HepG2 (cell line): ENCODE data around the gene CTXN1. TPM values are rescaled to one million over a fixed set of nuclear protein-coding genes. Genes with fewer than 3 reads are reported as not detected.

Experiments used
- ATF4 ChIP-seq, 2 experiments: fragments of 450-650 bp in 1 of 2; sonication (generic) in 1 of 2; formaldehyde crosslinking; IDR thresholded peaks; 2 replicates each; pipeline versions ENCODE4 v1.5.0 to v1.8.0; 2020 to 2022; ENCODE audit warnings: mild to moderate bottlenecking in 1 of 2, missing genetic modification reagents in 1 of 2
- CREB3 ChIP-seq: sonication (generic); formaldehyde crosslinking; IDR thresholded peaks from 2 replicates; pipeline ENCODE4 v1.5.0; 2020; ENCODE audit warnings: missing genetic modification reagents
- KAT2B ChIP-seq: fragments of 150-350 bp; IDR thresholded peaks from 2 replicates; pipeline ENCODE4 v1.6.1; 2014; ENCODE audit warnings: low read depth, low read length, borderline replicate concordance
- NFKB2 ChIP-seq: sonication (generic); formaldehyde crosslinking; IDR thresholded peaks from 2 replicates; pipeline ENCODE4 v1.4.0; 2020; ENCODE audit warnings: missing genetic modification reagents, borderline replicate concordance
- RBFOX2 ChIP-seq: fragments of 200-400 bp; formaldehyde crosslinking; IDR thresholded peaks from 2 replicates; pipeline ENCODE4 v1.6.1; 2017; ENCODE audit warnings: low read depth, mild to moderate bottlenecking, low read length
- SP2 ChIP-seq: sonication (generic); formaldehyde crosslinking; IDR thresholded peaks from 2 replicates; pipeline ENCODE4 v1.5.1; 2020; ENCODE audit warnings: mild to moderate bottlenecking, missing genetic modification reagents
- TEAD2 ChIP-seq: sonication (generic); formaldehyde crosslinking; IDR thresholded peaks from 2 replicates; pipeline ENCODE4 v1.9.0; 2021; ENCODE audit warnings: missing genetic modification reagents
- TFDP1 ChIP-seq: IDR thresholded peaks from 2 replicates; pipeline ENCODE4 v1.6.1; 2016; ENCODE audit warnings: missing compliant biosample characterization, missing genetic modification reagents, borderline replicate concordance
- U2AF2 ChIP-seq: fragments of 200-400 bp; formaldehyde crosslinking; IDR thresholded peaks from 2 replicates; pipeline ENCODE4 v1.6.1; 2017; ENCODE audit warnings: low read depth, mild to moderate bottlenecking, low read length
- ZBTB34 ChIP-seq: sonication (generic); formaldehyde crosslinking; IDR thresholded peaks from 2 replicates; pipeline ENCODE4 v1.8.0; 2022; ENCODE audit warnings: mild to moderate bottlenecking, missing genetic modification reagents
- ZBTB49 ChIP-seq: sonication (generic); formaldehyde crosslinking; IDR thresholded peaks from 2 replicates; pipeline ENCODE4 v1.4.0; 2020; ENCODE audit warnings: missing genetic modification reagents, borderline replicate concordance
- ZFP41 ChIP-seq: sonication (generic); formaldehyde crosslinking; IDR thresholded peaks from 2 replicates; pipeline ENCODE4 v1.4.0; 2020; ENCODE audit warnings: mild to moderate bottlenecking, missing genetic modification reagents, borderline replicate concordance
- ZNF207 ChIP-seq: fragments of 450-650 bp; IDR thresholded peaks from 2 replicates; pipeline ENCODE4 v1.6.1; 2016; ENCODE audit warnings: antibody characterized with exemption, borderline replicate concordance
- ZNF687 ChIP-seq: sonication (generic); formaldehyde crosslinking; IDR thresholded peaks from 2 replicates; pipeline ENCODE4 v1.5.1; 2020; ENCODE audit warnings: mild to moderate bottlenecking, missing genetic modification reagents, moderate library complexity
- ZNF790 ChIP-seq: sonication (generic); formaldehyde crosslinking; IDR thresholded peaks from 2 replicates; pipeline ENCODE4 v1.8.0; 2022; ENCODE audit warnings: missing genetic modification reagents, mild to moderate bottlenecking, borderline replicate concordance
- polyA plus RNA-seq, 8 experiments: library from polyadenylated mRNA; depleted of rRNA in 3 of 8; stranded (reverse) in 7 of 8; unstranded in 1 of 8; fragments of >200 nt; fragmentation: Illumina TruSeq in 4 of 8; extraction: Trizol in 4 of 8; gene quantifications; 2 replicates each; pipeline versions ENCODE4 v1.2.1 to v1.2.3, GENCODE V29; 2011 to 2016; ENCODE audit warnings: low read depth in 4 of 8, missing spikeins in 1 of 8, mixed read lengths in 1 of 8; ENCODE audit not compliant: insufficient read depth in 1 of 8
- total RNA-seq, 5 experiments: library from RNA; depleted of rRNA; stranded (reverse); fragments of >200 nt; fragmentation: Illumina TruSeq; extraction: Trizol; gene quantifications; 2 replicates each; pipeline ENCODE4 v1.2.3, GENCODE V29; 2016; ENCODE audit warnings: low read depth in 1 of 5

CTXN1 gene
- total and polyA plus RNA-seq, 2 of the 13 experiments (the other 11 are each of a cell fraction or from before 2014, with no cell fraction given): 0.11 TPM; not detected in 1

- TF ChIP-seq TFDP1 (CRISPR knock-in tag): peak; percentile 62; the same call in 1 of the 2 replicates
- no peak for TF ChIP-seq ZFP41 (CRISPR knock-in tag)
- TF ChIP-seq CREB3 (CRISPR knock-in tag): no peak
- TF ChIP-seq ZBTB34 (CRISPR knock-in tag): 0 out of 2 replicates have a peak, but pooled peaks have one; percentile 63
- TF ChIP-seq RBFOX2: peak; percentile 92
- no peak for TF ChIP-seq KAT2B
- no peak for TF ChIP-seq ZBTB49
- TF ChIP-seq ATF4 (CRISPR knock-in tag; IDR thresholded peaks at IDR 0.05): no peak
- no peak for TF ChIP-seq ZNF790 (CRISPR knock-in tag)
- peak; percentile 86 for TF ChIP-seq ZNF687 (CRISPR knock-in tag)
- no peak for TF ChIP-seq ZNF207
- TF ChIP-seq U2AF2: no peak
- TF ChIP-seq SP2: no peak; the same call in 1 of the 2 replicates
- TF ChIP-seq NFKB2 (CRISPR knock-in tag): no peak
- no peak for TF ChIP-seq TEAD2 (CRISPR knock-in tag)
Measured at GRCh38 chr19:7919610-7920518, 6.1 kb downstream of the CTXN1 start, which contains the start of gene SNAPC2 (continued).
